IMR-90 (cell line): Measurements from ENCODE around the gene THEM4. TPM values are rescaled to one million over a fixed set of nuclear protein-coding genes. Genes with fewer than 3 reads are reported as not detected.

ENCODE experiments used
- ATAC-seq: fragments of 200-7000 bp; cut with Tn5 transposase; 2 replicates; pipeline ENCODE4 v1.9.1; 2020; ENCODE audit warnings: low read depth, mild to moderate bottlenecking, moderate library complexity
- BruUV-seq: library from RNA; stranded (reverse); fragments of 400-500 nt; replicated peaks from 2 replicates; lab custom pipeline; 2021; lab: Mats Ljungman, UMichigan
- CTCF ChIA-PET: fragments of 300-600 bp; formaldehyde crosslinking; extraction: SDS; loops from one replicate; lab custom pipeline; 2021; ENCODE audit warnings: antibody characterized with exemption; lab: Yijun Ruan, JAX
- POLR2A ChIA-PET: fragments of 300-600 bp; sonication (Branson Sonifier 250); formaldehyde crosslinking; loops from one replicate; lab custom pipeline; 2022; ENCODE audit warnings: antibody characterized with exemption; ENCODE audit not compliant: unreplicated experiment; lab: Charles Lee
- DNase-seq: peaks from one replicate; pipeline ENCODE4 v3.0.0; 2013
- H2AFZ ChIP-seq: replicated peaks from 2 replicates; pipeline ENCODE3; 2013; ENCODE audit warnings: low read length, mild to moderate bottlenecking; ENCODE audit not compliant: poor library complexity
- H2AK5ac ChIP-seq: 2 replicates; pipeline ENCODE4 v1.6.1; 2013; ENCODE audit warnings: low read depth, low read length, inconsistent platforms
- H2AK9ac ChIP-seq: replicated peaks from 2 replicates; pipeline ENCODE3; 2013; ENCODE audit warnings: mild to moderate bottlenecking, low read depth, low read length, moderate library complexity; ENCODE audit not compliant: poor library complexity
- H2BK120ac ChIP-seq: 2 replicates; pipeline ENCODE4 v1.6.1; 2013; ENCODE audit warnings: low read depth, low read length, inconsistent platforms
- H2BK15ac ChIP-seq: 3 replicates; pipeline ENCODE4 v1.6.1; 2013; ENCODE audit warnings: low read depth, low read length, inconsistent platforms
- H2BK20ac ChIP-seq: 2 replicates; pipeline ENCODE4 v1.6.1; 2013; ENCODE audit warnings: low read depth, mild to moderate bottlenecking, inconsistent platforms, low read length, moderate library complexity
- H2BK5ac ChIP-seq: 2 replicates; pipeline ENCODE4 v1.6.1; 2013; ENCODE audit warnings: mild to moderate bottlenecking, low read depth, low read length, inconsistent platforms; ENCODE audit not compliant: poor library complexity, severe bottlenecking
- H3K14ac ChIP-seq: replicated peaks from 2 replicates; pipeline ENCODE4 v1.6.1; 2013; ENCODE audit warnings: low read depth, low read length, inconsistent platforms
- H3K18ac ChIP-seq: 2 replicates; pipeline ENCODE4 v1.6.1; 2013; ENCODE audit warnings: low read depth, low read length, control low read depth
- H3K23ac ChIP-seq: 2 replicates; pipeline ENCODE4 v1.6.1; 2013; ENCODE audit warnings: low read depth, low read length, inconsistent platforms
- H3K27ac ChIP-seq: 2 replicates; pipeline ENCODE4 v1.5.1; 2013; ENCODE audit warnings: mild to moderate bottlenecking, control low read depth, low read length; ENCODE audit not compliant: insufficient read depth
- H3K27me3 ChIP-seq: 2 replicates; pipeline ENCODE4 v1.6.1; 2013; ENCODE audit warnings: low read length; ENCODE audit not compliant: control insufficient read depth, insufficient read depth
- H3K36me3 ChIP-seq: 2 replicates; pipeline ENCODE4 v1.6.1; 2013; ENCODE audit warnings: low read length, mixed read lengths; ENCODE audit not compliant: control insufficient read depth, insufficient read depth
- H3K4ac ChIP-seq: 2 replicates; pipeline ENCODE4 v1.6.1; 2013; ENCODE audit warnings: low read depth, low read length, inconsistent platforms
- H3K4me1 ChIP-seq: 2 replicates; pipeline ENCODE4 v1.6.1; 2013; ENCODE audit warnings: low read length, mixed read lengths; ENCODE audit not compliant: control insufficient read depth, insufficient read depth
- H3K4me2 ChIP-seq: 2 replicates; pipeline ENCODE4 v1.6.1; 2013; ENCODE audit warnings: low read depth, mild to moderate bottlenecking, control low read depth, low read length, moderate library complexity
- H3K4me3 ChIP-seq: 2 replicates; pipeline ENCODE4 v1.5.1; 2013; ENCODE audit warnings: low read depth, mild to moderate bottlenecking, control low read depth, low read length, moderate library complexity; ENCODE audit not compliant: insufficient read depth
- H3K56ac ChIP-seq: 2 replicates; pipeline ENCODE4 v1.6.1; 2013; ENCODE audit warnings: low read length, inconsistent platforms; ENCODE audit not compliant: insufficient read depth; ENCODE audit errors: extremely low read depth
- H3K79me1 ChIP-seq, 2 experiments: 2 replicates each; pipeline ENCODE4 v1.6.1; 2013; ENCODE audit warnings: low read length in 2 of 2, inconsistent platforms in 1 of 2, low read depth in 1 of 2
- H3K9ac ChIP-seq: 2 replicates; pipeline ENCODE4 v1.6.1; 2013; ENCODE audit warnings: low read depth, low read length, control low read depth
- H3K9me1 ChIP-seq: 2 replicates; pipeline ENCODE4 v1.6.1; 2013; ENCODE audit warnings: low read length, inconsistent platforms; ENCODE audit not compliant: insufficient read depth
- H3K9me3 ChIP-seq: 2 replicates; pipeline ENCODE4 v1.6.1; 2013; ENCODE audit warnings: low read length; ENCODE audit not compliant: control insufficient read depth, insufficient read depth
- H4K20me1 ChIP-seq: 2 replicates; pipeline ENCODE4 v1.6.1; 2013; ENCODE audit warnings: low read length, inconsistent platforms; ENCODE audit not compliant: insufficient read depth
- H4K5ac ChIP-seq: 2 replicates; pipeline ENCODE4 v1.6.1; 2013; ENCODE audit warnings: mild to moderate bottlenecking, low read depth, low read length, control low read depth
- H4K8ac ChIP-seq, 2 experiments: 2 replicates each; pipeline ENCODE4 v1.6.1; 2013; ENCODE audit warnings: low read depth in 2 of 2, low read length in 2 of 2, control low read depth in 1 of 2, inconsistent platforms in 1 of 2
- H4K91ac ChIP-seq: 2 replicates; pipeline ENCODE4 v1.6.1; 2013; ENCODE audit warnings: low read depth, low read length, inconsistent platforms; ENCODE audit not compliant: insufficient read depth
- BHLHE40 ChIP-seq: fragments of 150-350 bp; IDR thresholded peaks from 2 replicates; pipeline ENCODE4 v1.6.1; 2016; ENCODE audit warnings: mild to moderate bottlenecking, low read depth, low read length
- CEBPB ChIP-seq: IDR thresholded peaks from 2 replicates; pipeline ENCODE4 v1.6.1; 2012; ENCODE audit warnings: low read depth, low read length, improper control_type of control experiment
- CHD1 ChIP-seq: IDR thresholded peaks from 2 replicates; pipeline ENCODE4 v1.6.1; 2012; ENCODE audit warnings: low read depth, low read length, improper control_type of control experiment
- CTCF ChIP-seq: conservative IDR thresholded peaks from 2 replicates; pipeline ENCODE4 v1.5.1; 2012; ENCODE audit warnings: mild to moderate bottlenecking, low read depth, low read length, improper control_type of control experiment
- ELK1 ChIP-seq: fragments of 150-350 bp; IDR thresholded peaks from 2 replicates; pipeline ENCODE4 v1.6.1; 2016; ENCODE audit warnings: low read depth, mild to moderate bottlenecking, low read length, moderate library complexity, borderline replicate concordance
- FOS ChIP-seq: fragments of 150-350 bp; IDR thresholded peaks from 2 replicates; pipeline ENCODE4 v1.6.1; 2016; ENCODE audit warnings: low read depth, low read length
- MAFK ChIP-seq: IDR thresholded peaks from 2 replicates; pipeline ENCODE4 v1.6.1; 2012; ENCODE audit warnings: low read depth, low read length, improper control_type of control experiment
- MAZ ChIP-seq: IDR thresholded peaks from 2 replicates; pipeline ENCODE4 v1.6.1; 2012; ENCODE audit warnings: low read depth, mild to moderate bottlenecking, low read length, improper control_type of control experiment, moderate library complexity, borderline replicate concordance
- MXI1 ChIP-seq: IDR thresholded peaks from 2 replicates; pipeline ENCODE4 v1.6.1; 2012; ENCODE audit warnings: low read depth, mild to moderate bottlenecking, low read length, moderate library complexity, borderline replicate concordance
- POLR2A ChIP-seq: IDR thresholded peaks from 2 replicates; pipeline ENCODE4 v1.6.1; 2012; ENCODE audit warnings: mild to moderate bottlenecking, low read depth, low read length
- RAD21 ChIP-seq: IDR thresholded peaks from 2 replicates; pipeline ENCODE4 v1.6.1; 2012; ENCODE audit warnings: low read length, improper control_type of control experiment
- RCOR1 ChIP-seq: IDR thresholded peaks from 2 replicates; pipeline ENCODE4 v1.6.1; 2012; ENCODE audit warnings: mild to moderate bottlenecking, low read length, improper control_type of control experiment; ENCODE audit not compliant: insufficient replicate concordance
- RFX5 ChIP-seq: IDR thresholded peaks from 2 replicates; pipeline ENCODE4 v1.8.0; 2012; ENCODE audit warnings: low read depth, mild to moderate bottlenecking, low read length, moderate library complexity
- SMC3 ChIP-seq: fragments of 150-350 bp; IDR thresholded peaks from 2 replicates; pipeline ENCODE4 v1.6.1; 2016; ENCODE audit warnings: low read depth, mild to moderate bottlenecking, antibody characterized with exemption, low read length, moderate library complexity
- USF2 ChIP-seq: fragments of 150-350 bp; IDR thresholded peaks from 2 replicates; pipeline ENCODE4 v1.6.1; 2017; ENCODE audit warnings: mild to moderate bottlenecking, antibody characterized with exemption, low read length, low read depth
- WGBS, 2 experiments: methylation state at CpG; one replicate each; pipeline versions ENCODE4 v1.1.5 to v1.1.7; 2013; ENCODE audit warnings: missing lambda C conversion rate in 2 of 2; ENCODE audit not compliant: insufficient read length in 1 of 2; ENCODE audit errors: extremely low coverage in 2 of 2; 5-methylcytosine and 5-hydroxymethylcytosine counted together
- dilution Hi-C: fragments of 300-500 bp; cut with HindIII; formaldehyde crosslinking; loops from one replicate; pipeline ENCODE4 v1.14.3; 2018; ENCODE audit warnings: low sequenced_read_pairs; ENCODE audit not compliant: unreplicated experiment
- in situ Hi-C: fragments of 300-500 bp; cut with MboI; formaldehyde crosslinking; loops from 3 replicates; pipeline ENCODE4 v1.14.3; 2019; ENCODE audit warnings: low sequenced_read_pairs, inconsistent platforms, mixed read lengths
- intact Hi-C: fragments of 100-400 bp; cut with micrococcal nuclease; formaldehyde crosslinking; loops from 2 replicates; pipeline ENCODE4 v1.10.0; 2022
- polyA plus RNA-seq, 3 experiments: library from polyadenylated mRNA; depleted of rRNA; stranded (reverse); fragments of >200 nt; gene quantifications; 2 replicates each; pipeline ENCODE4 v1.2.3, GENCODE V29; 2012; ENCODE audit warnings: low replicate concordance in 1 of 3
- total RNA-seq: library from RNA; depleted of rRNA; stranded (reverse); fragments of >200 nt; gene quantifications from 2 replicates; pipeline ENCODE4 v1.2.3, GENCODE V29; 2012

THEM4 gene
- total and polyA plus RNA-seq, 2 of the 4 experiments (the other 2 are of a cell fraction): 7.3 to 15.7 TPM

- Histone ChIP-seq H3K4ac (no peak overlapping the region), H4K5ac (no peak overlapping the region), H4K8ac (no peak overlapping the region), H3K9me3 (no peaks in the 10 kb centered on the region), H2AFZ (peak overlapping the region; percentile 49), H3K9ac (no peak overlapping the region), H2BK15ac (no peak overlapping the region), H3K18ac (no peak overlapping the region), H4K20me1 (no peaks in the 10 kb centered on the region), H2AK5ac (no peak overlapping the region), H3K27me3 (peaks cover 51% of the 10 kb centered on the region), H3K79me1 (no peaks in the 10 kb centered on the region), H3K4me3 (no peak overlapping the region), H3K4me2 (no peak overlapping the region), H3K36me3 (no peaks in the 10 kb centered on the region), H2BK5ac (no peak overlapping the region), H3K56ac (no peak overlapping the region), H3K4me1 (no peaks in the 10 kb centered on the region), H2BK20ac (no peak overlapping the region), H2AK9ac (no peak overlapping the region), H4K91ac (no peak overlapping the region), H3K23ac (no peak overlapping the region), H2BK120ac (no peak overlapping the region), H3K9me1 (no peaks in the 10 kb centered on the region), H3K14ac (no peak overlapping the region), H3K27ac (no peak overlapping the region)
- ATAC-seq (peak; percentile 61), DNase-seq (peak; percentile 41)
- intact Hi-C loops (loop anchor here (10.0 kb wide), 1 partner anchor 288 kb away; the partner anchor contains the start of gene TUFT1), in situ Hi-C loops (no loop called here), dilution Hi-C loops (no loop called here)
- no TSS peak for BruUV-seq
- ChIA-PET CTCF (no interaction called here), POLR2A (no interaction called here)
- 20% methylated on average over 3 of the region's 10 CpGs; no CpG with 5 or more reads in 1 of the 2 experiments for WGBS, 2 experiments
- TF ChIP-seq CEBPB: no peak
- no peak for TF ChIP-seq USF2
- TF ChIP-seq RCOR1: no peak
- no peak for TF ChIP-seq BHLHE40
- no peak for TF ChIP-seq MXI1
- no peak for TF ChIP-seq FOS
- TF ChIP-seq MAZ: no peak
- no peak for TF ChIP-seq CTCF
- TF ChIP-seq RFX5: no peak
- TF ChIP-seq CHD1: no peak
- TF ChIP-seq SMC3: no peak
- TF ChIP-seq POLR2A: no peak
- no peak for TF ChIP-seq MAFK
- TF ChIP-seq ELK1: no peak
- TF ChIP-seq RAD21: no peak
Observed at GRCh38 chr1:151832318-151832980, 76.9 kb downstream of the THEM4 start.
